HCT116 (cell line): ENCODE results near the gene TNFRSF18. TPM values are rescaled to one million over a fixed set of nuclear protein-coding genes. Genes with fewer than 3 reads are reported as not detected.

ENCODE experiments used
- ATAC-seq: fragments of 200-7000 bp; cut with Tn5 transposase; 2 replicates; pipeline ENCODE4 v1.9.1; 2020; ENCODE audit warnings: mild to moderate bottlenecking, moderate library complexity
- BruUV-seq: library from RNA; stranded (reverse); fragments of 400-500 nt; replicated peaks from 2 replicates; lab custom pipeline; 2021; lab: Mats Ljungman, UMichigan
- CTCF ChIA-PET: fragments of 300-600 bp; sonication (Branson Sonifier 250); formaldehyde crosslinking; loops from one replicate; lab custom pipeline; 2021; ENCODE audit warnings: antibody characterized with exemption; lab: Charles Lee
- POLR2A ChIA-PET: fragments of 300-600, 350-600 bp; sonication (Branson Sonifier 250); formaldehyde crosslinking; loops from one replicate; lab custom pipeline; 2021; ENCODE audit warnings: antibody characterized with exemption; lab: Charles Lee
- RAD21 ChIA-PET, 2 experiments: fragments of 300-600 bp; sonication (Branson Sonifier 250); formaldehyde crosslinking; loops; one replicate each; lab custom pipeline; 2023; ENCODE audit warnings: low total read pairs in 2 of 2; ENCODE audit not compliant: uncharacterized antibody in 2 of 2, unreplicated experiment in 2 of 2, low non-redundant PET in 1 of 2; lab: Charles Lee
- DNase-seq: peaks from one replicate; pipeline ENCODE4 v3.0.0-alpha.2; 2010; ENCODE audit warnings: low read depth, low spot score
- H2AFZ ChIP-seq: fragments of 200-600 bp; shearing (Covaris generic), sonication (generic); 2 replicates; pipeline ENCODE4 v1.6.1; 2017; ENCODE audit warnings: low read depth, mixed run types, mixed read lengths, antibody characterized with exemption, low read length; ENCODE audit not compliant: poor library complexity, severe bottlenecking
- H3K27ac ChIP-seq: 2 replicates; pipeline ENCODE4 v1.5.1; 2012; ENCODE audit warnings: low read depth, low read length
- H3K27me3 ChIP-seq: fragments of 200-600 bp; sonication (generic); 2 replicates; pipeline ENCODE4 v1.6.1; 2016; ENCODE audit warnings: mixed run types, low read length, mixed read lengths; ENCODE audit not compliant: insufficient read depth
- H3K36me3 ChIP-seq, 2 experiments: fragments of 200-500 bp in 1 of 2; fragments of 200-600 bp in 1 of 2; sonication (Bioruptor generic) in 1 of 2; sonication (generic) in 1 of 2; 2 replicates each; pipeline versions ENCODE4 v1.5.1 to v1.6.1; 2014 to 2016; ENCODE audit warnings: low read length in 2 of 2, inconsistent platforms in 1 of 2, mixed read lengths in 1 of 2, mixed run types in 1 of 2; ENCODE audit not compliant: insufficient read depth in 2 of 2, control insufficient read depth in 1 of 2
- H3K4me1 ChIP-seq, 2 experiments: fragments of 200-600 bp in 1 of 2; sonication (generic) in 1 of 2; 2 replicates each; pipeline versions ENCODE4 v1.5.1 to v1.6.1; 2012 to 2017; ENCODE audit warnings: low read length in 2 of 2, inconsistent platforms in 1 of 2, mild to moderate bottlenecking in 1 of 2, mixed read lengths in 1 of 2, mixed run types in 1 of 2, moderate library complexity in 1 of 2; ENCODE audit not compliant: insufficient read depth in 2 of 2, control insufficient read depth in 1 of 2
- H3K4me2 ChIP-seq: fragments of 200-600 bp; sonication (generic); 2 replicates; pipeline ENCODE4 v1.6.1; 2017; ENCODE audit warnings: mixed run types, low read length, mixed read lengths
- H3K4me3 ChIP-seq, 2 experiments: fragments of 200-600 bp in 1 of 2; sonication (generic) in 1 of 2; replicated peaks in 1 of 2; 2 replicates each; pipeline ENCODE4 v1.5.1; 2011 to 2016; ENCODE audit warnings: low read length in 2 of 2, control low read depth in 1 of 2, low read depth in 1 of 2, mild to moderate bottlenecking in 1 of 2, mixed read lengths in 1 of 2, mixed run types in 1 of 2
- H3K79me2 ChIP-seq: fragments of 200-600 bp; sonication (generic); 2 replicates; pipeline ENCODE4 v1.6.1; 2017; ENCODE audit warnings: mild to moderate bottlenecking, mixed run types, low read length, moderate library complexity, mixed read lengths; ENCODE audit not compliant: insufficient read depth
- H3K9ac ChIP-seq: fragments of 200-600 bp; sonication (generic); 2 replicates; pipeline ENCODE4 v1.6.1; 2016; ENCODE audit warnings: low read length, mixed read lengths
- H3K9me2 ChIP-seq: fragments of 200-600 bp; sonication (generic), shearing (Covaris generic); 2 replicates; pipeline ENCODE4 v1.6.1; 2017; ENCODE audit warnings: mixed run types, mild to moderate bottlenecking, moderate library complexity; ENCODE audit not compliant: insufficient read depth
- H3K9me3 ChIP-seq, 2 experiments: fragments of 200-500 bp in 1 of 2; fragments of 200-600 bp in 1 of 2; sonication (Bioruptor generic) in 1 of 2; sonication (generic) in 1 of 2; 2 replicates each; pipeline ENCODE4 v1.6.1; 2014 to 2017; ENCODE audit warnings: low read length in 2 of 2, mixed read lengths in 2 of 2, inconsistent platforms in 1 of 2, low read depth in 1 of 2, mild to moderate bottlenecking in 1 of 2, mixed run types in 1 of 2, moderate library complexity in 1 of 2; ENCODE audit not compliant: control insufficient read depth in 1 of 2, insufficient read depth in 1 of 2
- H4K20me1 ChIP-seq: fragments of 200-600 bp; sonication (generic), shearing (Covaris generic); 2 replicates; pipeline ENCODE4 v1.6.1; 2017; ENCODE audit warnings: mixed run types, mild to moderate bottlenecking, moderate library complexity; ENCODE audit not compliant: insufficient read depth
- CBX3 ChIP-seq: IDR thresholded peaks from 2 replicates; pipeline ENCODE4 v1.6.1; 2012; ENCODE audit warnings: low read depth
- CTCF ChIP-seq, 3 experiments: fragments of 200-600 bp in 1 of 3; sonication (generic) in 1 of 3; IDR thresholded peaks in 2 of 3; conservative IDR thresholded peaks in 1 of 3; 2 replicates each; pipeline ENCODE4 v1.5.1; 2012 to 2017; ENCODE audit warnings: low read depth in 2 of 3, low read length in 2 of 3, antibody characterized with exemption in 1 of 3, borderline replicate concordance in 1 of 3, control low read depth in 1 of 3, mild to moderate bottlenecking in 1 of 3, mixed read lengths in 1 of 3, mixed run types in 1 of 3, moderate library complexity in 1 of 3; ENCODE audit not compliant: insufficient read depth in 1 of 3
- EGR1 ChIP-seq: IDR thresholded peaks from 2 replicates; pipeline ENCODE4 v1.6.1; 2012; ENCODE audit warnings: low read depth
- ELF1 ChIP-seq: IDR thresholded peaks from 2 replicates; pipeline ENCODE4 v1.6.1; 2012; ENCODE audit warnings: low read depth, borderline replicate concordance
- EZH2 ChIP-seq: fragments of 200-600 bp; sonication (generic); IDR thresholded peaks from 2 replicates; pipeline ENCODE4 v1.6.1; 2017; ENCODE audit warnings: antibody characterized with exemption, mixed run types
- EZH2phosphoT487 ChIP-seq: fragments of 200-600 bp; IDR thresholded peaks from 2 replicates; pipeline ENCODE4 v1.6.1; 2018; ENCODE audit warnings: antibody characterized with exemption, borderline replicate concordance
- JUND ChIP-seq: IDR thresholded peaks from 2 replicates; pipeline ENCODE4 v1.6.1; 2012
- MAX ChIP-seq: IDR thresholded peaks from 2 replicates; pipeline ENCODE4 v1.6.1; 2012
- POLR2A ChIP-seq: IDR thresholded peaks from 2 replicates; pipeline ENCODE4 v1.7.0; 2011; ENCODE audit warnings: borderline replicate concordance; ENCODE audit not compliant: insufficient read depth, insufficient read length; ENCODE audit errors: extremely low read depth
- POLR2AphosphoS5 ChIP-seq: IDR thresholded peaks from 2 replicates; pipeline ENCODE4 v1.6.1; 2011; ENCODE audit warnings: mild to moderate bottlenecking, low read depth, low read length, moderate library complexity
- SIN3A ChIP-seq: IDR thresholded peaks from 2 replicates; pipeline ENCODE4 v1.6.1; 2012; ENCODE audit warnings: low read depth
- SP1 ChIP-seq: IDR thresholded peaks from 2 replicates; pipeline ENCODE4 v1.6.1; 2012; ENCODE audit warnings: low read depth
- SRF ChIP-seq: IDR thresholded peaks from 2 replicates; pipeline ENCODE4 v1.6.1; 2012; ENCODE audit warnings: low read depth
- YY1 ChIP-seq: IDR thresholded peaks from 2 replicates; pipeline ENCODE4 v1.6.1; 2011; ENCODE audit warnings: low read length, low read depth, moderate library complexity, mild to moderate bottlenecking; ENCODE audit not compliant: insufficient replicate concordance; ENCODE audit errors: extremely low read depth
- ZFX ChIP-seq: fragments of 450-650 bp; IDR thresholded peaks from 2 replicates; pipeline ENCODE4 v1.6.1; 2017
- ZNF274 ChIP-seq: fragments of 200-500 bp; sonication (Bioruptor generic); IDR thresholded peaks from 2 replicates; pipeline ENCODE4 v1.6.1; 2014; ENCODE audit warnings: mild to moderate bottlenecking, low read depth, low read length, inconsistent platforms
- intact Hi-C: fragments of 100-400 bp; cut with micrococcal nuclease; formaldehyde crosslinking; loops from 2 replicates; pipeline ENCODE4 v1.10.0; 2022
- total RNA-seq: library from RNA; stranded (reverse); gene quantifications from one replicate; pipeline ENCODE4 v1.2.1, GENCODE V29; 2021; ENCODE audit not compliant: unreplicated experiment

TNFRSF18 gene
- total RNA-seq, 1 experiment from 2014 or later = 56.2 TPM

- BruUV-seq = no TSS peak
- ChIA-PET CTCF (no interaction called here), POLR2A (no interaction called here), RAD21 (no interaction called here)
- H3K27ac ChIP-seq = peak overlapping the region; percentile 94
- intact Hi-C loops = loop anchor here (5.0 kb wide), 1 partner anchor 44 kb away; no protein-coding TSS in a partner anchor
- no peaks in the 10 kb centered on the region for H3K9me3 ChIP-seq
- no peaks in the 10 kb centered on the region for H3K36me3 ChIP-seq
- DNase-seq (no peak), ATAC-seq (peak; percentile 22)
- H3K9me2 ChIP-seq = no peaks in the 10 kb centered on the region
- no peak for TF ChIP-seq EZH2
- no peak for TF ChIP-seq EGR1
- no peak for TF ChIP-seq SP1
- no peak for TF ChIP-seq CTCF (IDR thresholded peaks at IDR 0.05 in 2 of 3, conservative IDR thresholded peaks at IDR 0.05 in 1 of 3; ENCODE audit: borderline replicate concordance in 1 of 3, insufficient read depth in 1 of 3, low read depth in 2 of 3, low read length in 2 of 3)
- TF ChIP-seq MAX = no peak
- TF ChIP-seq SIN3A = no peak
- no peak for TF ChIP-seq SRF
- TF ChIP-seq CBX3 = no peak
- TF ChIP-seq JUND = no peak
- TF ChIP-seq ZFX = no peak
- TF ChIP-seq ELF1 = no peak
- TF ChIP-seq POLR2AphosphoS5 = no peak
- no peak for TF ChIP-seq POLR2A
- TF ChIP-seq ZNF274 = no peak
- TF ChIP-seq YY1 = no peak
- TF ChIP-seq EZH2phosphoT487 = no peak
- peak overlapping the region; percentile 83 for H3K9ac ChIP-seq
- peaks cover 8% of the 10 kb centered on the region; the same call in 1 of the 2 replicates for H3K79me2 ChIP-seq
- peak overlapping the region; percentile 67 to 70 for H3K4me3 ChIP-seq
- peak overlapping the region; percentile 97 for H3K4me2 ChIP-seq
- no peaks in the 10 kb centered on the region for H3K27me3 ChIP-seq
- H3K4me1 ChIP-seq = peaks cover 30 to 43% of the 10 kb centered on the region in 2 experiments
- H4K20me1 ChIP-seq = no peaks in the 10 kb centered on the region
- no peak overlapping the region for H2AFZ ChIP-seq
Observed at GRCh38 chr1:1205769-1206375, 520 bp downstream of the TNFRSF18 start.
